Suppressor macrophage treated with lipopolysaccharide for 4 hours (primary cell): Measurements from ENCODE around the gene KRTAP12-3.
A peak's percentile ranks its signal among the peaks of the same experiment; 100 is the strongest.
"Not testable (repeated sequence)": the region's sequence is repeated elsewhere in the genome, so short reads cannot be mapped to it uniquely, and the experiment has no call there.

Experiments used
- DNase-seq: peaks from one replicate; pipeline ENCODE4 v3.0.0-alpha.2; 2020

KRTAP12-3 gene

GRCh38 chr21:44657635-44658540 lies at the start of gene KRTAP12-3:
TSS of gene KRTAP12-3 (plus strand) at chr21:44657932. CDS start at chr21:44657980, 48 bp downstream.
- DNase-seq: no peak

- no peak for DNase-seq
Measured at GRCh38 chr21:44609193-44609592, 48.5 kb upstream of the KRTAP12-3 start.

GRCh38 chr21:44610157-44610843 lies 47.4 kb upstream of the KRTAP12-3 start:
- DNase-seq: not testable (repeated sequence)

GRCh38 chr21:44611551-44611950 lies 46.2 kb upstream of the KRTAP12-3 start:
- DNase-seq: no peak

GRCh38 chr21:44612029-44612486 lies 45.7 kb upstream of the KRTAP12-3 start, which contains the start of gene KRTAP10-8:
TSS of gene KRTAP10-8 (plus strand) at chr21:44612079. CDS start at chr21:44612101, 22 bp downstream.
- no peak for DNase-seq

GRCh38 chr21:44612669-44613229 lies 45.0 kb upstream of the KRTAP12-3 start:
- DNase-seq: no peak

GRCh38 chr21:44613386-44614155 lies 44.2 kb upstream of the KRTAP12-3 start:
- DNase-seq: no peak

- DNase-seq: no peak
Measured at GRCh38 chr21:44614161-44614631, 43.5 kb upstream of the KRTAP12-3 start.

- no peak for DNase-seq
Measured at GRCh38 chr21:44614961-44615391, 42.8 kb upstream of the KRTAP12-3 start.

- DNase-seq: no peak
Measured at GRCh38 chr21:44615466-44615865, 42.3 kb upstream of the KRTAP12-3 start.

- DNase-seq: no peak
Measured at GRCh38 chr21:44615911-44616590, 41.7 kb upstream of the KRTAP12-3 start.

GRCh38 chr21:44616591-44616926 lies 41.2 kb upstream of the KRTAP12-3 start:
- DNase-seq: no peak

- DNase-seq: no peak
Measured at GRCh38 chr21:44617071-44617501, 40.6 kb upstream of the KRTAP12-3 start.

- peak; percentile 8 for DNase-seq
Measured at GRCh38 chr21:44618504-44618903, 39.2 kb upstream of the KRTAP12-3 start.

- no peak for DNase-seq
Measured at GRCh38 chr21:44618909-44619308, 38.8 kb upstream of the KRTAP12-3 start.

- DNase-seq: no peak
Measured at GRCh38 chr21:44619886-44620285, 37.8 kb upstream of the KRTAP12-3 start.

- no peak for DNase-seq
Measured at GRCh38 chr21:44623575-44623974, 34.2 kb upstream of the KRTAP12-3 start.

- no peak for DNase-seq
Measured at GRCh38 chr21:44625756-44626155, 32.0 kb upstream of the KRTAP12-3 start.

GRCh38 chr21:44626262-44626661 lies 31.5 kb upstream of the KRTAP12-3 start:
- no peak for DNase-seq

GRCh38 chr21:44626673-44627143 lies 31.0 kb upstream of the KRTAP12-3 start, which contains the start of gene KRTAP10-9:
TSS of gene KRTAP10-9 (plus strand) at chr21:44627093. CDS start at chr21:44627172, 79 bp downstream.
- no peak for DNase-seq

- not testable (repeated sequence) for DNase-seq
Measured at GRCh38 chr21:44627181-44627822, 30.4 kb upstream of the KRTAP12-3 start.
